Upper lobe of left lung (tissue), 4 donors: ENCODE measurements around the gene ITGA4.

Experiments
- CTCF ChIP-seq, 6 experiments: fragments of 450-650 bp in 4 of 6; fragments of 200-600 bp in 2 of 6; sonication (generic) in 2 of 6; IDR thresholded peaks; one replicate each; pipeline ENCODE4 v1.5.1; 2016 to 2019; ENCODE audit warnings: antibody characterized with exemption in 6 of 6
- EP300 ChIP-seq, 4 donors: sonication (generic); formaldehyde crosslinking; IDR thresholded peaks; one replicate each; pipeline ENCODE4 v1.5.1; 2017; ENCODE audit warnings: antibody characterized with exemption in 4 of 4, control low read depth in 2 of 4
- POLR2A ChIP-seq, 4 donors: fragments of 450-650 bp; IDR thresholded peaks; one replicate each; pipeline ENCODE4 v1.5.1; 2016 to 2017; ENCODE audit warnings: antibody characterized with exemption in 4 of 4, mild to moderate bottlenecking in 2 of 4
- POLR2AphosphoS5 ChIP-seq, 2 donors: sonication (generic); formaldehyde crosslinking; IDR thresholded peaks; one replicate each; pipeline ENCODE4 v1.5.1; 2017; ENCODE audit warnings: antibody characterized with exemption in 2 of 2

GRCh38 chr2:181420259-181421130 lies 36.7 kb upstream of the ITGA4 start:
- TF ChIP-seq CTCF (IDR thresholded peaks at IDR 0.05) (no peak), POLR2A (IDR thresholded peaks at IDR 0.05) (no peak), POLR2AphosphoS5 (IDR thresholded peaks at IDR 0.05) (no peak), EP300 (IDR thresholded peaks at IDR 0.05) (no peak)
